ENCODE data around the gene RHO.

RHO gene

GRCh38 chr3:129572603-129573002 lies 44.2 kb downstream of the RHO start:
- no peak for DNase-seq (ENCODE audit: extremely low spot score)
- TF ChIP-seq NFRKB (IDR thresholded peaks at IDR 0.05) (no peak), FOXK2 (IDR thresholded peaks at IDR 0.05) (no peak), ELF4 (IDR thresholded peaks at IDR 0.05) (no peak), CTBP1 (IDR thresholded peaks at IDR 0.05; ENCODE audit: borderline replicate concordance) (no peak), PKNOX1 (IDR thresholded peaks at IDR 0.05) (no peak), BHLHE40 (IDR thresholded peaks at IDR 0.05; ENCODE audit: borderline replicate concordance) (no peak), FOXM1 (IDR thresholded peaks at IDR 0.05; ENCODE audit: borderline replicate concordance) (no peak), ZNF384 (IDR thresholded peaks at IDR 0.05) (no peak), HDGF (IDR thresholded peaks at IDR 0.05; ENCODE audit: borderline replicate concordance) (no peak), ARNT (IDR thresholded peaks at IDR 0.05) (no peak), SUZ12 (IDR thresholded peaks at IDR 0.05) (no peak)
- ChIA-PET POLR2A (no interaction called here), CTCF (no interaction called here)

- CTCF ChIA-PET: no interaction called here
- no peak for DNase-seq (ENCODE audit: extremely low spot score)
- TF ChIP-seq SP1 (IDR thresholded peaks at IDR 0.05): no peak
- no peak for TF ChIP-seq FOXM1 (IDR thresholded peaks at IDR 0.05; ENCODE audit: borderline replicate concordance)
- POLR2A ChIA-PET: no interaction called here
These were observed 45.1 kb downstream of the RHO start for GRCh38 chr3:129573493-129573892.

- TF ChIP-seq SP1 (IDR thresholded peaks at IDR 0.05) (no peak), ELF4 (IDR thresholded peaks at IDR 0.05) (no peak), HDGF (IDR thresholded peaks at IDR 0.05; ENCODE audit: borderline replicate concordance) (no peak)
- DNase-seq (ENCODE audit: extremely low spot score): no peak
- CTCF ChIA-PET: no interaction called here
- POLR2A ChIA-PET: no interaction called here
These were observed 45.8 kb downstream of the RHO start for GRCh38 chr3:129574206-129574605.

GRCh38 chr3:129575233-129575996 lies 47.0 kb downstream of the RHO start:
- no peak for DNase-seq (ENCODE audit: extremely low spot score)
- CTCF ChIA-PET: no interaction called here
- TF ChIP-seq FOXK2 (IDR thresholded peaks at IDR 0.05) (no peak), ZNF384 (IDR thresholded peaks at IDR 0.05) (no peak), BHLHE40 (IDR thresholded peaks at IDR 0.05; ENCODE audit: borderline replicate concordance) (no peak), L3MBTL2 (conservative IDR thresholded peaks at IDR 0.05) (no peak), FOXM1 (IDR thresholded peaks at IDR 0.05; ENCODE audit: borderline replicate concordance) (no peak), HDGF (IDR thresholded peaks at IDR 0.05; ENCODE audit: borderline replicate concordance) (no peak), NFRKB (IDR thresholded peaks at IDR 0.05) (no peak), FOXA1 (IDR thresholded peaks at IDR 0.05) (no peak), SP1 (IDR thresholded peaks at IDR 0.05) (no peak), LEF1 (IDR thresholded peaks at IDR 0.05; ENCODE audit: borderline replicate concordance) (no peak)
- POLR2A ChIA-PET: no interaction called here

- ChIA-PET CTCF (no interaction called here), POLR2A (no interaction called here)
- TF ChIP-seq FOXA1 (IDR thresholded peaks at IDR 0.05) (no peak), HDGF (IDR thresholded peaks at IDR 0.05; ENCODE audit: borderline replicate concordance) (no peak), FOXM1 (IDR thresholded peaks at IDR 0.05; ENCODE audit: borderline replicate concordance) (no peak), ELF4 (IDR thresholded peaks at IDR 0.05) (no peak), NFRKB (IDR thresholded peaks at IDR 0.05) (no peak), PKNOX1 (IDR thresholded peaks at IDR 0.05) (no peak), L3MBTL2 (conservative IDR thresholded peaks at IDR 0.05) (no peak), LEF1 (IDR thresholded peaks at IDR 0.05; ENCODE audit: borderline replicate concordance) (no peak), SUZ12 (IDR thresholded peaks at IDR 0.05) (no peak), SP1 (IDR thresholded peaks at IDR 0.05) (no peak), BHLHE40 (IDR thresholded peaks at IDR 0.05; ENCODE audit: borderline replicate concordance) (no peak), FOXK2 (IDR thresholded peaks at IDR 0.05) (no peak), ARNT (IDR thresholded peaks at IDR 0.05) (no peak), CTBP1 (IDR thresholded peaks at IDR 0.05; ENCODE audit: borderline replicate concordance) (no peak), TARDBP (IDR thresholded peaks at IDR 0.05) (no peak), ZNF384 (IDR thresholded peaks at IDR 0.05) (no peak)
- no peak for DNase-seq (ENCODE audit: extremely low spot score)
These were observed 47.6 kb downstream of the RHO start for GRCh38 chr3:129575997-129576384.

GRCh38 chr3:129576514-129577352 lies 48.3 kb downstream of the RHO start:
- POLR2A ChIA-PET: no interaction called here
- no peak for DNase-seq (ENCODE audit: extremely low spot score)
- CTCF ChIA-PET: no interaction called here
- TF ChIP-seq LEF1 (IDR thresholded peaks at IDR 0.05; ENCODE audit: borderline replicate concordance) (no peak), CTBP1 (IDR thresholded peaks at IDR 0.05; ENCODE audit: borderline replicate concordance) (no peak), PKNOX1 (IDR thresholded peaks at IDR 0.05) (no peak), SUZ12 (IDR thresholded peaks at IDR 0.05) (no peak), ELF4 (IDR thresholded peaks at IDR 0.05) (no peak)
